NCI-H1930 (cell line): ENCODE results near the gene KRTAP19-1.
"Not testable (repeated sequence)": the region's sequence is repeated elsewhere in the genome, so short reads cannot be mapped to it uniquely, and the experiment has no call there.

Experiments
- DNase-seq, 2 experiments: peaks; one replicate each; lab custom pipeline; 2025; lab: John Stamatoyannopoulos, UW

Gene KRTAP19-1

GRCh38 chr21:30480145-30480544 is at the start of gene KRTAP19-1:
Gene KRTAP19-1 (minus strand): TSS chr21:30480367. CDS start chr21:30480317, 50 bp downstream.
- DNase-seq: no peak

DNA sequence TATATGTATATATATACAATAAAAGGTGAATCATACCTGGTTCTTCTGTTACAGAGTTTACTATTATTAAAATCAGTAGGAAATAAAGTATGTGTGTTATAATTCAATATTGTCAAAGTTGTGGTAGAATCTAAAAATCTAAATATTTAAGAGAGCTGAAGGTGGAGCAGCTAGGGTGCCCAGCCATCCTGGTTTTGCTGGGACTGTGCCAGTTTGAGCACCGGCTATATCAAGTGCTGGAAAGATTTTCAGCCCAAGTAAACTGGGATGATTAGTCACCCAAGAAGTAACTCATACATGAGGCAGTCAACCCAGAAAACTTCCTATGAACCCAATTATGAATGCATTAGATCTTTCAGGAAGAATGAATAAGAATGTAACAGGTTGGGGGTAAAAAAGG is 38.7 kb upstream of the KRTAP19-1 start:
- no peak for DNase-seq

DNA sequence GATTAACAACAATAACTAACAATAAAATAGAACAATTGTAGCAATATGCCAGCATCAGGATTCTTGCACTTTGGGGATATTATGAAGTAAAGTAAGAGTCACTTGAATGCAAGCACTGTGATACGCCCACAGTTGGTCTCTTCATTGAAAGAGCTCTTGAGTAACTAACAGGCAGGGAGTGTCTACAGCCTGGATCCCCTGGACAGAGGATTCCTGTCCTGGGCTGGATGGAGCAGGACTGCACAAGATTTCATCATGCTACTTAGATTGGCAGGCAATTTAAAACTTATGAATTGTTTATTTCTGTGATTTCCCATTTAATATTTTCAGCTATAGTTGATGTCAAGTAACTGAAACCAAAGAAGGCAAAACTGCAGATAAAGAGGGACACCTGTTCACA is 35.5 kb upstream of the KRTAP19-1 start:
- DNase-seq: no peak

GRCh38 chr21:30505621-30506205 is 25.5 kb upstream of the KRTAP19-1 start:
- not testable (repeated sequence) for DNase-seq

DNA sequence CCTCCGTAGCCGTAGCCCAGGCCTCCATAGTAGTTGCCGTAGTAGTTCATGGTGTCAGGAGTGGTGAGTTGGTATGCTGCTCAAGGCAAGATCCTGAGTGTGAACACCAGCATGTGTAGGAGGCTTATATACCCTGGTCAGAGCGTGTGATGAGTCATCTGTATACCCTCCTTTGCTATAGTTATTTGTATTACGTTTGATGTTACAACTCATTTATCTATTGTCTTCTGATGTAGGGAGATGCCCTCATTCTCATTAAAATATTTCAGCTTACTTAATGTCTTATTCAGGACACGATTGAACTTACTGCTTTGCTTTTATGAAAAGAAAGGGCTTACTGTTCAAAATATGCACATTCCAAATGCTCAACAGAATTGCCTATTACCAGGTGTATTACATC is 21.9 kb upstream of the KRTAP19-1 start, which contains the start of gene KRTAP19-5:
TSS of gene KRTAP19-5 (minus strand) at position 101 of the 400 bp plus-strand sequence. CDS start at position 50, 51 bp downstream.
- no peak for DNase-seq

DNA sequence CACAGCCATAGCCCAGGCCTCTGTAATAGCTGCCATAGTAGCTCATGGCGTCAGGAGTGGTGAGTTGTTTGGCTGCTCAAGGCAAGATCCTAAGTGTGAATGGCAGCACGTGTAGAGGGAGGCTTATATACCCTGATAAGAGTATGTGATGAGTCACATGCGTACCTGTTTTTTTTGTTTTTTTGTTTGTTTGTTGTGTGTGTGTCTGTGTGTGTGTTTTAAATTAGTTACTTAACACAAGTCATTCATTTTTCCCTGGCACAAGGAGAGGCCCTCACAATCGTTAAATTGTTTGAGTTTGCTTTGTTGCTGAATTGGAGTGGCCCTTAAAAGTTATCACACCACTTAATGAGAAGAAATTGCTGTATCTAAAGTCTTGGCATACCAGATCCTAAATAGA is 16.9 kb upstream of the KRTAP19-1 start, which contains the start of gene KRTAP19-4:
TSS of gene KRTAP19-4 (minus strand) at position 101 of the 400 bp plus-strand sequence. CDS start at position 46, 55 bp downstream.
- DNase-seq: no peak

- DNase-seq: no peak
Measured at GRCh38 chr21:30491963-30492428, 11.8 kb upstream of the KRTAP19-1 start, which contains the start of gene KRTAP19-3. Gene KRTAP19-3 (minus strand): TSS chr21:30492013. CDS start chr21:30491957, 56 bp downstream.

- DNase-seq: no peak
Measured at GRCh38 chr21:30487336-30487735, 7.2 kb upstream of the KRTAP19-1 start, which contains the start of gene KRTAP19-2. Gene KRTAP19-2 (minus strand): TSS chr21:30487436. CDS start chr21:30487348, 88 bp downstream.

- DNase-seq: no peak
Measured at GRCh38 chr21:30486180-30486579, 6.0 kb upstream of the KRTAP19-1 start.

DNA sequence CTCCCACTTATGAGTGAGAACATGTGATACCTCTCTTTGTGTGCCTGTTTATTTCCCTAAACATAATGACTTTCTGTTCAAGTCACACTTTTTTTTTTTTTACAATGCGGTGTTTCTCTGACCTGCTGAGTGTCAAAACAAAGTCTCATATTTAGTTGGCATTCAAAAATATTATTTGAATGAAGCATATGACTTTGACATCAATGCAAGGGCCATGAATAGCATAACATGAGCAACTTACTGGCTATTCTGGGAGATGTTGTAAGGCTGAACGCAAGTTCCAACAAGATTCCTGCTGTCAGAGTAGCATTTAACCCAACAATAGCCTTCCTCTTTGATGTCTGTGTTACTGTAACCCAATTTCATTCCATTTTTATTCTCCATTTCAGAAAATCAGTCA is 2.0 kb upstream of the KRTAP19-1 start:
- DNase-seq: no peak

DNA sequence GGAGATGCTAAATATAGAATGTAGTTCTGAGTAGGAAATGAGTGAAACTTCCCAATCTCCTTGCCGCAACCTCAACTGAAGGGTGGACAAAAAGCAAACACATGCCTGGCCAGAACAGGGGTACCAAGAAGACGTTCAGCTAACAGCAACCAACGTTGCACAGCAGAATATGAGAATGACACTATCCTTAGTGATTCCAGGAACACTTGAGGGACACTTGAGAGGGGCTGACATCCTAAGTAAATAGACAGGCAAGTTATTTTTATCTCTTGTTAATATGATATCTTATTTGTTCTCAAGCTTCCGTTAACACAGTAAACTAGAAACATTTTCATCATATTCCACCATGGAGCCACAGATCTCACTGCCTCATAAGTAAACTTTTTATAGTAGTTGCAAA is 908 bp downstream of the KRTAP19-1 start:
- no peak for DNase-seq

- DNase-seq: no peak
Measured at GRCh38 chr21:30478004-30478403, 2.2 kb downstream of the KRTAP19-1 start.

DNA sequence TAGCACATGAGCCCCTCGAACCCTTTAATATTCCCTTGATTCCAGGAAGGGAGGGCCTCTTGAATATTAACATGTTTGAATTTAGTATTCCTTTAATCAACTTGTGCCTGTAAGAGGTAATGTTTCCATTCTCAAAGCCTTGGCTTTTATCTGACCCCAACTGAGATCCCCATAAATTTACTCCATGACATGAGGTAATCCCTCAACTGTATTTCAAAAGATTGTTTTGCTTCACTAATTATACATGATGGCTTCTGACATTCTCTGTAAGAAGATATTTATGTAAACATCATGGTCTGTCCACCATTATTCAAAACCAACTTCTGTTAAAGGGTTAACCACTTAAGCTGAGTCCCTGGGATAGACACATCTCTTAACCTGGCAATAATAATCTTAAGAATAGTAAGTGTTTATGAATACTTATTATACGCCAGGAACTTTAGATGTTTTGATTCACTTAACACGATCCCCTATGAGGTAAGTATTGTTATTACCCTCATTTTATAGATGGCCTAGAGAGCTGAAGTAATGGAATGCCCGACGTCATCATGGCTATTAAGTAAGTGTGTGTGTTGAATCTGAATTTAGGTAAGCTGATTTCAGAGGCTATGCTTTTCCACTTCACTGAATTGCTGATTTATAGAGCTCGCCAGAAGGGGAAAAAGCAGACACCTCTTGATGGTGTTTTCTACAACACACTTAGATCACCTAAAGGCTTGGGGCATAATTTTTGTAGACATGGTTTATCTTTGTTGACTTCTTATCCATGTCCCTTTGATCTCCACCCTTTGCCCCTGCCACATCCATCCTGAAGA is 11.1 kb downstream of the KRTAP19-1 start:
- DNase-seq: no peak

DNA sequence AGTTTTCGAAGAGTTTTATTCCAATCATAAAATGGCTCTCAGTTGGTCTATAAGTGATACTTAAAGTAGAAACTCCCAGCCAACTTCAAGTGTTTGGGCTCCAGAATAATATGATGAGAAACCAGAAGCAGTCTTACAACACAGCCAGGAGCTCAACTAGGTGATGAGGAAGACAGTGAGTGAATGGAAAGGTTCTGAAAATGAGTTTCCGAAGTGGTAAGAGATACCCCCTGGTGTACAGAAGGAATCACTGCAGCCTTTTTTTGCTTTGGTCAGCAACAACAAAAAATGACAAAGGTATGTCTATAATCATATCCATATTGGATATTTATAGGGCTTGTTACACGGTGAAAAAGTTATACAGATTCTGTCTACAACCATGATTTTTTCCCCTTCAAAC is 16.5 kb downstream of the KRTAP19-1 start:
- DNase-seq: no peak

- DNase-seq: no peak
Measured at GRCh38 chr21:30448514-30448913, 31.7 kb downstream of the KRTAP19-1 start.

DNA sequence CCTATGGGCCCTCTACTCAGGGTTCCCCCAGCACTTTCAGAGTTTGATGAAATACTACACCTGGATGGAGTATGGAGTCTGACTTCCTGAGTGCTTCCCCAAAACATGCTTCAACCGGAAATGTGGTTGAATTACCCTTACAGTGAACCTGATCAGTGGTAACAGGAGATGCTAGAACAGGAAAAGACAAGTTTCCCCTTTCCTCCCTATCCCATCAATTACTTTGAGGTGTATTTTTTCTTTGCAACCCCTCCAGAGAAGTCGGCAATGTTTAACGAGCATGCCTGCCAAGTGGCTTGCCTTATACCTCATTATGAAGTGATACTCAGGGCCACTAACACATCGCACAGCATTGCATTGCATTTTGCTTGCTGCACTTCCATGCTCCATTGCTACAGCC is 33.1 kb downstream of the KRTAP19-1 start:
- no peak for DNase-seq

DNA sequence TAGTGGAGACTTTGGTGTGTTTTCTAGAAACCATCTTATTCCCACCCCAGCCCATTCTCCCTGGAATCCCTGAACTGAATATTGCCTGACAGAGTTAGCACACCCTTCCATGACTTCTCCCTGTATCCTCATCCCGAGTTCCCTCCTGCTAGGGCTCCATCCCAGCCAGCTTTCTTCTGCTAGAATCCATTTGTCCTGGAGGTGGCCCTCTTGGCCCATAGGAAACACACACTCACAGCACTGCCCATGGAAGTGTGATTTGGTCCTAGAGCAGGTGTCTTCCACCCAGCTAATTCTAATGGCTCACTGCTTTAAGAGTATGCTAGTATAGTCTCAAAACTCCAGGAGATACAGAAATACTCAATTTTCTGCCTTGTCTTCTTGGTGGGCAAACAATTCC is 36.0 kb downstream of the KRTAP19-1 start:
- DNase-seq: no peak

DNA sequence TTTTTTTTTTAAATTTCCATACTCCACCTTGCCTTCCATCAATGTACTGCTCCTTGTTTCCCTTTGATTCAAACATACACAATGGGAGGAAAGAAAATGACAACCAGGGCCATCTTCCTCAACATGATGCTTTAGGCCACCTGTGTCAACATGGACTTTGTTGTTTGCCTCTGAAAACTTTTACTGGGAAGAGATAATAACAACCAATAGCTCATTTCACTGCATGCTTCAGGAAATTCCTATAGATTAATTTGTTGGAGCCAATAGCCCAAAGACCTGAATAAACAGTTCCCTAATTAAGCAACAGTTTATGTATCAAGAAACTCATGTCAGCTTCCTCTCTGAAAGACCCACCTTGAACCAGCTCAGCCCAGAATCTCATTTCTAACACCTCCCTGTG is 36.9 kb downstream of the KRTAP19-1 start:
- DNase-seq: no peak

GRCh38 chr21:30439975-30440374 is 40.2 kb downstream of the KRTAP19-1 start, which contains the start of gene KRTAP15-1:
Gene KRTAP15-1 (plus strand): TSS chr21:30440275. CDS start chr21:30440328, 53 bp downstream.
- DNase-seq: no peak

GRCh38 chr21:30437010-30437565 is 43.1 kb downstream of the KRTAP19-1 start:
- DNase-seq: no peak

- no peak for DNase-seq
Measured at GRCh38 chr21:30434033-30434631, 46.0 kb downstream of the KRTAP19-1 start.

GRCh38 chr21:30430170-30430655 is 50.0 kb downstream of the KRTAP19-1 start, which contains the start of gene KRTAP13-4:
Gene KRTAP13-4 (plus strand): TSS chr21:30430220. CDS start chr21:30430276, 56 bp downstream.
- DNase-seq: no peak
